ENCODE results near the gene FBXW9. TPM values are rescaled to one million over a fixed set of nuclear protein-coding genes. Genes with fewer than 3 reads are reported as not detected.

Gene FBXW9
- polyA plus RNA-seq, 3 donors: 4.4 to 7.2 (median 5.1) TPM

- Histone ChIP-seq H3K4me2 (replicated peaks; ENCODE audit: extremely low read depth, low read length, poor library complexity, severe bottlenecking) (peak overlapping the region; percentile 87), H3K4me1 (ENCODE audit: control insufficient read depth in 1 of 2, insufficient read depth in 2 of 2, low read length in 2 of 2) (peaks cover 34 to 39% of the 10 kb centered on the region in 2 donors), H3K36me3 (replicated peaks in 1 of 2; ENCODE audit: control insufficient read depth in 1 of 2, insufficient read depth in 2 of 2, low read length in 2 of 2) (peaks cover 8 to 22% of the 10 kb centered on the region in 2 donors), H3K4me3 (replicated peaks in 1 of 3; ENCODE audit: low read depth in 2 of 3, low read length in 3 of 3) (peak overlapping the region; percentile 49 to 79 (median 62)), H3K9me3 (replicated peaks in 1 of 2; ENCODE audit: control insufficient read depth in 1 of 2, insufficient read depth in 1 of 2, low read length in 2 of 2) (no peaks in the 10 kb centered on the region), H3K27me3 (ENCODE audit: control insufficient read depth in 2 of 2, insufficient read depth in 2 of 2, low read length in 2 of 2) (no peaks in the 10 kb centered on the region), H3K79me2 (ENCODE audit: insufficient read depth, low read length) (peaks cover 55% of the 10 kb centered on the region), H3K9ac (ENCODE audit: insufficient read depth, low read length, poor library complexity, severe bottlenecking) (peak overlapping the region; percentile 89), H2AFZ (ENCODE audit: insufficient read depth, low read depth, low read length, poor library complexity, severe bottlenecking) (peak overlapping the region; percentile 86), H4K20me1 (ENCODE audit: insufficient read depth, low read length) (no peaks in the 10 kb centered on the region), H3K27ac (ENCODE audit: low read depth in 1 of 2, low read length in 2 of 2) (peak overlapping the region in 1 of 2 donors; percentile 74)
- 14% methylated on average over 59 of the region's 59 CpGs for WGBS (ENCODE audit: insufficient coverage)
- TF ChIP-seq CTCF (IDR thresholded peaks at IDR 0.05): no peak
- H3K4me3 Mint-ChIP-seq: peak overlapping the region; percentile 86 to 96
- peaks cover 16 to 30% of the 10 kb centered on the region in 2 donors for H3K36me3 Mint-ChIP-seq
- H3K9me3 Mint-ChIP-seq: no peaks in the 10 kb centered on the region
- peaks cover 38% of the 10 kb centered on the region for H3K4me1 Mint-ChIP-seq
- H3K27ac Mint-ChIP-seq: peak overlapping the region in 6 of 7 donors; percentile 54 to 94 (median 82)
- intact Hi-C loops (cut with micrococcal nuclease): no loop called here
- peaks cover 0 to 3% (median 0%) of the 10 kb centered on the region in 3 donors for H3K27me3 Mint-ChIP-seq (ENCODE audit: low read depth in 3 of 3)
- no peak for DNase-seq
Measured at GRCh38 chr19:12720851-12721655, 24.6 kb upstream of the FBXW9 start.

- H3K9me3 Mint-ChIP-seq: no peaks in the 10 kb centered on the region
- intact Hi-C loops (cut with micrococcal nuclease): no loop called here
- H3K27me3 Mint-ChIP-seq (ENCODE audit: low read depth in 3 of 3): peaks cover 0 to 3% (median 0%) of the 10 kb centered on the region in 3 donors
- Histone ChIP-seq H3K9ac (ENCODE audit: insufficient read depth, low read length, poor library complexity, severe bottlenecking) (no peak overlapping the region), H3K4me2 (replicated peaks; ENCODE audit: extremely low read depth, low read length, poor library complexity, severe bottlenecking) (peak overlapping the region; percentile 87), H3K4me3 (replicated peaks in 1 of 3; ENCODE audit: low read depth in 2 of 3, low read length in 3 of 3) (no peak overlapping the region), H3K4me1 (ENCODE audit: control insufficient read depth in 1 of 2, insufficient read depth in 2 of 2, low read length in 2 of 2) (peaks cover 34 to 39% of the 10 kb centered on the region in 2 donors), H3K9me3 (replicated peaks in 1 of 2; ENCODE audit: control insufficient read depth in 1 of 2, insufficient read depth in 1 of 2, low read length in 2 of 2) (no peaks in the 10 kb centered on the region), H3K36me3 (replicated peaks in 1 of 2; ENCODE audit: control insufficient read depth in 1 of 2, insufficient read depth in 2 of 2, low read length in 2 of 2) (peaks cover 14 to 29% of the 10 kb centered on the region in 2 donors), H2AFZ (ENCODE audit: insufficient read depth, low read depth, low read length, poor library complexity, severe bottlenecking) (no peak overlapping the region), H3K27me3 (ENCODE audit: control insufficient read depth in 2 of 2, insufficient read depth in 2 of 2, low read length in 2 of 2) (no peaks in the 10 kb centered on the region), H3K27ac (ENCODE audit: low read depth in 1 of 2, low read length in 2 of 2) (no peak overlapping the region), H3K79me2 (ENCODE audit: insufficient read depth, low read length) (peaks cover 55% of the 10 kb centered on the region), H4K20me1 (ENCODE audit: insufficient read depth, low read length) (no peaks in the 10 kb centered on the region)
- H3K27ac Mint-ChIP-seq: peak overlapping the region in 2 of 7 donors; percentile 35 to 42
- peaks cover 23 to 35% of the 10 kb centered on the region in 2 donors for H3K36me3 Mint-ChIP-seq
- peak overlapping the region; percentile 65 to 78 for H3K4me3 Mint-ChIP-seq
- WGBS (ENCODE audit: insufficient coverage): 100% methylated on average over 4 of the region's 10 CpGs
- no peak for TF ChIP-seq CTCF (IDR thresholded peaks at IDR 0.05)
- peaks cover 38% of the 10 kb centered on the region for H3K4me1 Mint-ChIP-seq
- DNase-seq: no peak
Measured at GRCh38 chr19:12720296-12720695, 23.9 kb upstream of the FBXW9 start.

Data from CD14-positive monocyte (primary cell).